CD4-positive, alpha-beta T cell treated with Interleukin-2 at 100 ng/mL for 4 hours (primary cell): ENCODE measurements around the gene SMIM5.
A peak's percentile ranks its signal among the peaks of the same experiment; 100 is the strongest.

ENCODE experiments used
- DNase-seq: peaks from one replicate; pipeline ENCODE4 v3.0.0-alpha.2; 2020; ENCODE audit warnings: low spot score

SMIM5 gene

GRCh38 chr17:75667825-75668224 is 34.6 kb downstream of the SMIM5 start:
- no peak for DNase-seq

- DNase-seq, result no peak
Observed at GRCh38 chr17:75668489-75668888, 35.3 kb downstream of the SMIM5 start.

GRCh38 chr17:75670868-75671267 is 37.6 kb downstream of the SMIM5 start:
- no peak for DNase-seq

- DNase-seq, result no peak
Observed at GRCh38 chr17:75672011-75672410, 38.8 kb downstream of the SMIM5 start.

- DNase-seq, result no peak
Observed at GRCh38 chr17:75673487-75673886, 40.3 kb downstream of the SMIM5 start.

GRCh38 chr17:75676461-75676860 is 43.2 kb downstream of the SMIM5 start:
- DNase-seq, result no peak

GRCh38 chr17:75679706-75680211 is 46.5 kb downstream of the SMIM5 start:
- DNase-seq, result no peak

- DNase-seq, result no peak
Observed at GRCh38 chr17:75680431-75680830, 47.2 kb downstream of the SMIM5 start.

- DNase-seq, result no peak
Observed at GRCh38 chr17:75681289-75681688, 48.1 kb downstream of the SMIM5 start.

- DNase-seq, result no peak
Observed at GRCh38 chr17:75683583-75683982, 50.3 kb downstream of the SMIM5 start.

GRCh38 chr17:75684249-75684648 is 51.0 kb downstream of the SMIM5 start:
- no peak for DNase-seq

- DNase-seq, result no peak
Observed at GRCh38 chr17:75684924-75685323, 51.7 kb downstream of the SMIM5 start.

GRCh38 chr17:75685499-75685898 is 52.3 kb downstream of the SMIM5 start:
- DNase-seq, result no peak

GRCh38 chr17:75688209-75688825 is 55.1 kb downstream of the SMIM5 start:
- no peak for DNase-seq

GRCh38 chr17:75689441-75689873 is 56.2 kb downstream of the SMIM5 start:
- DNase-seq, result peak; percentile 51
